GM19324 (cell line): ENCODE measurements around the gene DNAH7.
"Not testable (repeated sequence)": the region's sequence is repeated elsewhere in the genome, so short reads cannot be mapped to it uniquely, and the experiment has no call there.

Experiments
- ATAC-seq: cut with Tn5 transposase; IDR thresholded peaks from one replicate; pipeline ENCODE4 v1.9.1; 2021; ENCODE audit warnings: mild to moderate bottlenecking, moderate library complexity; ENCODE audit not compliant: unreplicated experiment, low FRiP score

DNAH7 gene

DNA sequence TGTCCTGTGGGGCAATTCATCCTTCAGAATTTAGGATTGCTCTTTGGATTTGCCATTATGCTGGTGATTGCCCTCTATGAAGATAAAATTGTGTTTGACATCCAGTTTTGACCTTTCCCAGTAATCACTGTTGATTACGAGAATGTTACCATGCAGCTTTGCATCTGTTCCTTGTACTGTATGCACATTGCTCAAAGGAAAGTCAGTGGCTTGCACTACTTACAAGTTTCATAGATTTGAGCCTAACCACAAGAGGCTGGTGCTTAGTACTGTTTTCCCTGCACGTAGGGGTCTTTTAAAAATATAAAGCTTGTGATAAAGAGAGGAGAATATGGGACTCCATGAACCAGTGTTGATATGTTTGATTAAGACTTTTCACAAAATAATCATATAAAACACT, 333.7 kb downstream of the DNAH7 start:
- ATAC-seq: no peak

DNA sequence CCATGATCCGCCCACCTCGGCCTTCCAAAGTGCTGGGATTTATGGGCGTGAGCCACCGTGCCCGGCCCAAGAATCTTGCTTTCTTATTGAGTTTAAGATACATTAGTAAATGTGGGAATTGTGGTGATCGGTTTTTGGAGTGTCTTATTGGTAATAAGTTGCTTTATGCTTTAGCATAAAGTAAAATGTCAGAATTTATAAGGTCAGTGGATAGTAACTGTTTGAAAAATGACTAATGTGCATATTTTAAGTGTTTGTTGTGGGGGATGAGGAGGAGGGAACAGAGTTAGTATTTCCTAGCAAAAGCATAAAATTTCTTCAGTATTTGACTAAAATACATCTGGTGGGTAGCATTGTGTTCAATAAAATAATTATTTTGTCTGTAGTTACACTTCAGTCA, 334.2 kb downstream of the DNAH7 start:
- ATAC-seq: no peak

DNA sequence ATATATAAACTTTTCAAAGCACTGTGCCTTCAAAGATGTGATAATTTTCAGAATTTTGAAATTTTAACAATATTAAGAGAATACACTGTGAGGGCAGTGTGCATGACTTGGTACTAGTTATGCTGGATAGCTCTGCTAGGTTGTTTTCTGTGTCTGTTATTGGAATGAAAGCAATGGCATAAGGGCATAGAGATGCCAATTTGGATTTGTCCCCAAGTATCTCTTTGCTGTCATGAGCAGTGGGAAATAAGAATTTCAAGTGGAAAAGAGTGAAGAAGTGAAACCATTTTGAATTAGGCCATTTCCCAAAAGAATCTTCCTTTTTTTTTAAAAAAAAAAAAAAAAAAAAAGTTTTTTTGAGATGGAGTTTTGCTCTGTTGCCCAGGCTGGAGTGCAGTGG, 334.8 kb downstream of the DNAH7 start:
- ATAC-seq: no peak

DNA sequence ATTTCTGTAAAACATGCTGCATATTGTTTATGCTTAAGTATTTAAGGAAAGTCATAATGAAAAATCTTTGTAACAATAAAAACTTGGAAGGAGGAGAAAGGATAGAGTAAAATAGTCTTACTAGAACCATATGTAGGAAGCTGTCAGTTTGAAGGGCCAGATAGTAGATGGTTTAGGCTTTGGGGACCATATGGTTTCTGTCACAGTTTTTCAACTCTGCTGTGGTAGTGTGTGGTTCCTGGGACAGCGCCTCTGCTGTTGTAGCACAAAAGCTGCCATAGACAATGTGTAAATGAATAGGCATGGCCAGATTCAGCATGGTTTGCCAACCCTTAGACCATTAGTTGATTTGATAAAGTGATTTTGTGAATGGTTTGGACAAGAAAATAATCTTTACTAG, 336.1 kb downstream of the DNAH7 start:
- no peak for ATAC-seq

DNA sequence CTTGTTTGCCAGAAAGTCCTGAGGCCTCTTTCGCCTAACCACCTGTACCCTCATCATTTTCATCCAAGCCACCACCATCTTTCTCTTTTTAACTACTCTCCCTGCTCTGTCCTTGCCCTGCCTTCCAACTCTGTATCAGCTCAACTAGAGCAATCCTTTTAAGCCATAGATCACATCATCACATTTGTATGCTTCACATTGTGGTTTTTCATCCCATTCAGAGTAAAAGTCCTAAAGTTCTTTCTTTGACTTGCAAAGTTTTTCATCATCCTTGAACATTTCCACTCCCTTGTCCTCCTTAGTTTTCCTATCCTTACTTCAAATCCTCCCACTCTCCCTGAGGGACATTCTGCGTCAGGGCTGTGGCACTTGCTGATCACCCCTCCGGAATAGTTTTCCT, 337.7 kb downstream of the DNAH7 start:
- ATAC-seq: no peak

DNA sequence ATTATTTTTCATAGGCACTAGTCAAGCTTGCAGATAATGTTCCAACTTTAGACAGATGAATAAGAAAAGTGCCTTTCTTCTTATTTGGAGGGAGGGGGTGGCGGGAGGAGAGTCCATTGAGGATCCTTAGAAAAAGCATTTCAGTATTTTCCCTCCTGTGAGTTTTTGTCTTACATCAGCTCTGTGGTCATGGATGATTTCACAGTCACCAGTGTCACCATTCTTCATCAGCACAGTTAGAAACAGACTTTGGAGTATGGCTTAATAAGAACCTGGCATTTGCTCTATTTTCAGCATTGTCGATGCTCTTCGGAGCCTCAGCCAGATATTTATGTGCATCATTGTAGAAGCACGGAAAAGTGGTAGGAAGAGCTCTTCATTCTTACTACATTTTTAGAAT, 341.5 kb downstream of the DNAH7 start:
- ATAC-seq: no peak

DNA sequence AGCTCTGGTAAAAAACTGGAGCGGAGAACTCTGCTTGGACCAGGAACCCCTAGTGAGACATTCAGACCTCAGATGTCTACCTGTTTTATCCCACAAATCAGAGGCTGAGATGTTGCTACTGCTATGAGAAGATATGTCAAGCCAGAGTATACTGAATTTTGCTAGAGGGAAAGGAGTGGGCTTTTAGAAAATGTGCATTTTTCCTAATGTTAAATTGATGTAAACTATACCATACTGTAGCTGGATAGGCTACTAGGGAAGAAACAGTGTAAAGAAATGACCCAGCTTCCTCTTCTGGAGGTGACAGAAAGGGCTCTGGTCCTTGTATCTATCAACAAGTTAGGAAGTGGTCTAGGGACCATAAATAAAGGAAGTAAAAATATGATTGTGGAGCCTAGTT, 346.6 kb downstream of the DNAH7 start:
- ATAC-seq: no peak

DNA sequence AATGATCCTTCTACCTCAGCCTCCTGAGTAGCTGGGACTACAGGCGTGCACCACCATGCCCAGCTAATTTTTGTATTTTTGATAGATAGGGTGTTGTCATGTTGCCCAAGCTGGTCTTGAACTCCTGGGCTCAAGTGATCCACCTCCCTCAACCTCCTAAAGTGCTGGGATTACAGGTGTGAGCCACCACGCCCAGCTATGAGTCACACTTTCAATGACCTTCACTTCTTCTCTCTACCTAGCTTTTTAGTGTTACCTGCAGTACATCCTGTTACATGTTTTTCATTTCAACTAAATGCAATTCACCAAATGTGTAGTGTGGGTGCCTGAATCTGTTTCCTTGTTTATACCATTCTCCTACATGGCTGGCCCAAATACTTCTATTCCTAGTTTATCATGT, 347.6 kb downstream of the DNAH7 start:
- ATAC-seq: no peak

DNA sequence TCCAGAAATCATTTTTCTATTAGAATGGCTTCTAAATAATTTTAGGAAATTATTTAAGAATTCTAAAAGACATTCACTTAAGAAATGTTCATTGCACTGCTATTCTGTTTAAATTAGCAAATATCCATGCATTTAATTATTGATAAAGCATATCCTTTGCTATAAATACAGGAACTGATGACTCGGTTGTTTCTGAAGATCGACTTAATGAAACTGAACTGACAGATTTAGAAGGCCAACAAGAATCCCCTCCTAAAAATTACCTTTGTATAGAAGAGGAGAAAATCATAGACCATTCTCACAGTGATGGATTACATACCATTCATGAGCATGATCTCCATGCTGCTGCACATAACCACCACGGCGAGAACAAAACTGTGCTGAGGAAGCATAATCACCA, 352.2 kb downstream of the DNAH7 start:
- no peak for ATAC-seq

DNA sequence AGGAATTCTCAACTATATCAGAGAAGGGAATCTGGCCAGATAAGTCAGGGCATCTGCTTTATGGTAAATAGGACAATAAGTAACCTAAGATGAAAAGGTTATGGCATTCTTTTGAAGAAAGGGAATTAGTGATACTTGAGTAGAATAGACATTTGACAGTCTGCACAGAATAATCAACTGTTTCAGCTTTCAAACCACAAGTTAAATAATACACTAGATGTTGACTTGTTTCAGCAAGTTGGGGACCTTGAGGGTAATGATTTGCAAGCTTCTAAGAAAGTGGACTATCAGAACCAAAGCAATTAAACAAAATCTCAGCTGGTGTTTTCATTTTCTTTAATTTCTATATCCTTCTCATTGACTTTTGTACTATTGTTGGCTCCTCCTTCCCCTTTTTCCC, 357.2 kb downstream of the DNAH7 start:
- peak; percentile 74 for ATAC-seq

DNA sequence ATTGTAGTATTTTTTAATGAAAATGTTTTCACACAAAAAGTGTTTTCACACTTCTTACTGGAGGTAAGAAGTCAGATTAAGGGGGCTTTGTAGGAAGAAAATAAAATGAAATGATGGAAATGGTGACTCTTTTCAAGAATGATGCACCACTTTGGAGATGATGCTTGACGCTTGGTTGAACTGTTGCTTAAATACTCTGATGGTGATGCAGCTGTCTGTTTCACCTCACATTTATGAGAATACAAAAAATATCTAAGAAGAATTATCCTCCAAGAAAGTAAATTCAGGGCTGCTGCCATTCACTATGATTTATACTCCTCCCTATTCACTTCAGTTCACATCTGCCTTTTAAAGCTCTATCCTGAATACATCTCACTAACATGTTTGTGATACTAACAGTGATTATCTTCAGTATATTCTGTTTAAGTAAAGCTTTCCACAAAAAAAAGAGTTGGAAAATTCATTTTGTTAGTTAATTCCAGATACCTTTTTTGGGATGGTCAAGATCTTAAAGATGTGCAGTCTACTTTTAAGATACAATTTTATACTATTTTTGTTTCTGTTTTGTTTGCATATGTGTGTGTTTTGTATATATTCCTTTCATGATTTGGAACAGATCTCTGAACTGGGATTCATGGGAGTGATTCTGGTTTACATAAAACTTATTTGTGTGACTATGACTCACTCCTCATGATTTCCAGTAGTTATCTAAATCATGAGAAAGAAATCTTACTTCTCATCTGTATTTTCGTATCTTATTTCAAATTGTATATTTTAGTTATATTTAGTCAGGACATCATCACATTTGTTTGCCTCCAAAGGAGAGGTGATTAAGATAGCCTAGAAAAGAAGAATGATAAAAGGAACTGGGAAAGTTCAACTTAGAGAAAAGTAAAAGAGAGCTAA, 358.5 kb downstream of the DNAH7 start:
- ATAC-seq: no peak

DNA sequence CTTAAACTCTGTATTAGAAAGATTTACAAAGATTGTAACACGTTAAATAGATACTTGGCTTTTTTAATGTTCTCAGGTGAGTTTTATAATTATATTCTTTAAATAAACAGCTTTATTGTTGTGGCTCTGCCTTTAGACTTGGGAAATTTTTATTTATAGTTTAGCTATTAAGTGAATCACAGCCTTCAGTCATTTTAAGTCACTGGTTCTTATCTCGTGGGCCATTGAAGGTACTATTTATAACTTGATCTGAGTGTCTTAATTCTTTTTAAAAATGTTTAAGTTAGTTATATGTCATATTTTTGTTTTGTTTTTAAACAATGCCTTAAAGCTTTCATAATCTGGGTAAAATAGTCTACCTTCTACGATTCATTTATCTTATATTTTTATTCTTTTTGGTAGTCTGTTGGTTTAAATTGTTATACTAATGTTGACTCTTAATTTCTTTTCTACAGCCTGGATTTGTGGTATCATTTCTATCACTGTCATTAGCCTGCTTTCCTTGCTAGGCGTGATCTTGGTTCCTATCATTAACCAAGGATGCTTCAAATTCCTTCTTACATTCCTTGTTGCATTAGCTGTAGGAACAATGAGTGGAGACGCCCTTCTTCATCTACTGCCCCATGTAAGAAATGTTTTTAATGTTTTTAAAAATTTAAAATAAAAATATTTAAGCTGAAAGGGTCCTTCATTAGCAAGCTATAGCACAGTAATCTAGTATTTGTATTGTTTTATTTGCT, 362.3 kb downstream of the DNAH7 start:
- ATAC-seq: no peak

DNA sequence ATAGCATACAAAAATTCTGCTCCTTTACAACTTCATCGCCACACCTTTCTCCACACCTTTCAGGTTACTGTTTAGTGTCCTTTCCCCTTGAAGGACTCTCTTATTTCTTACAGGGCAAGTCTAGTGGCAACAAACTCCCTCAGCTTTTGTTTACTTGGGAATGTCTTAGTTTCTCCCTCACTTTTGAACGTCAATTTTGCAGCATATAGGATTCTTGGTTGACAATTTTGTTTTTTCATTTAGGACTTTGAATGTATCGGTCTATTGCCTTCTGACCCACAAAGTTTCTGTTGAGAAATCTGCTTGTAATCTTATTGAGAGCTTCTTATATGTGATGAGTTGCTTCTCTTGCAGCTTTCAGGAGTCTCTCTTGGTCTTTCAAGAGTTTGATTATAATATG, 368.2 kb downstream of the DNAH7 start:
- ATAC-seq: no peak

DNA sequence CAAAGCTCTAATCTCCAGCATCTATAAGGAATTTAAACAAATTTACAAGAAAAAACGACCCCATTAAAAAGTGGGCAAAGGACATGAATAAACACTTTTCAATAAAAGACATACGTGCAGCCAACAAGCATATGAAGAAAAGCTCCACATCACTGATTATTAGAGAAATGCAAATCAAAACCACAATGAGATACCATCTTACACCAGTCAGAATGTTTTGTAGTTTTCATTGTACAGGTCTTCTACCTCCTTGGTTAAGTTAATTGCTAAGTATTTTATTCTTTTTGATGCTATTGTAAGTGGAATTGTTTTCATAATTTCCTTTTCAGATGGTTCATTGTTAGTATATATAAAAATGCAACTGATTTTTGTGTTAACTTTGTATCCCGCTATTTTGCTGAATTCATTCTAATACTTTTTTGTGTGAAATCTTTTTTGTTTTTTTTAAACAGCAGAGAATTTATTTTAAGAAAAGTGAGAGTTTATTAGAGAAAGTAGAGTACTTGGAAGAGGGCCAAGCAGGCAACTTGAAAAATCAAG, 370.9 kb downstream of the DNAH7 start:
- no peak for ATAC-seq

DNA sequence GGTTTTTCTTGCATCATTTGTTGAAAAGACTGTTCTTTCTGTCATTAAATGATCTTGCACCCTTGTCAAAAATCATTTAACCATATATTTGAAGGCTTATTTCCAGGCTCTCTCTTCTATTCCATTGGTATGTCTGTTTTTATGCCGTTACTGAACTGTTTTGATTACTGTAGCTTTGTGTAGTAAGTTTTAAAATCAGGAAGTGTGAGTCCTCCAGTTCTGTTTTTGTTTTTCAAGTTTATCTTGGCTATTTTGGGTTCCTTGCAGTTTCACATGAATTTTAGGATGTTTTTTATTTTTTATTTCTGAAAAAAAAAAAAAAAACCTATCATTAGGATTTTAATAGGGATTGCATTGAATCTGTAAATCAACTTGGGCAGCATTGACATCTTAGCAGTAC, 372.6 kb downstream of the DNAH7 start:
- ATAC-seq: no peak

DNA sequence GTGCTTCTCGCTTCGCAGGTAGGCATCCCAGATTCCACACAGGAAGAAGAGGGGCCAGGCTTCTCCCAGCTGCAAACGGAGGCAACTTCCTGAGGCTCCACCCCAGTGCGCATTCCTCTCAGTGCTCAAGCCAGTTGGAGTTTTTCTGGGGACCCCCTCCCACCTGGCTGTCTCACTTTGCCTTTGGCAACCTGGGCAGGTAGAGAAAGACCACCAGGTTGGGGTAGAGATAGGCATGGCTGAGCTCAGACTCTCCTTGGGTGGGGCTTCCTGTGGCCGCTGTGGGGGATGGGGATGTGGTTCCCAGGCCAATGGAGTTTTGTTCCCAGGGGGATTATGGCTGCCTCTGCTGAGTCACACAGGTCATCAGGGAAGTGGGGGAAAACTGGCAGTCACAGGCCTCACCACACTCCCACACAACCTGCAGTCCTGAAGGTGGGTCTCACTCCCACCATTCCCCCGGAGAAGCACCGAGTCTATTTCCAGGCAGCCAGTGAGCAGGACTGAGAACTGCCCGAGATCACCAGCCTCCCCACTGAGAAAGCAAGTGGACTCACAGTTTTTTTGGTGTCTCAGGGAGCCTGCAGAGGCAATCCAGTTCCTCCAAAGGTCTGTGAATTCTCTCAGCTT, 373.5 kb downstream of the DNAH7 start:
- ATAC-seq: no peak

DNA sequence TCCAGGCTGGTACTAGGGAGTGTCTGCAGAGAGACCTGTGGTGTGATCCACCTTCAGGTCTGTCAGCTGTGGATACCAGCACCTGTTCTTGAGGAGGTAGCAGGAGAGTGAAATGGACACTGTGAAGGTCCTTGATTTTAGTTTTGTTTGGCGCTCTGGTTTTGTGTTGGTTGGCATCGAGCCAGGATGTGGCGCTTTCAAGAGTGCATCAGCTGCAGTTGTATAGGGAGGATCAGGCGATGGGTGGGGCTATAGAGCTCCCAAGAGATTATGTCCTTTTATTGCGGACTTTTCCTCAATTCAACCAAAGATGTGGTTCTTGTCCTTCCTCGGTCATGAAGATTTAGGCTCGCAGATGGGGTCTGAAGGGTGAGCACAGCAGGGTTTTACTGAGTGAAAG, 374.1 kb downstream of the DNAH7 start:
- ATAC-seq: no peak

DNA sequence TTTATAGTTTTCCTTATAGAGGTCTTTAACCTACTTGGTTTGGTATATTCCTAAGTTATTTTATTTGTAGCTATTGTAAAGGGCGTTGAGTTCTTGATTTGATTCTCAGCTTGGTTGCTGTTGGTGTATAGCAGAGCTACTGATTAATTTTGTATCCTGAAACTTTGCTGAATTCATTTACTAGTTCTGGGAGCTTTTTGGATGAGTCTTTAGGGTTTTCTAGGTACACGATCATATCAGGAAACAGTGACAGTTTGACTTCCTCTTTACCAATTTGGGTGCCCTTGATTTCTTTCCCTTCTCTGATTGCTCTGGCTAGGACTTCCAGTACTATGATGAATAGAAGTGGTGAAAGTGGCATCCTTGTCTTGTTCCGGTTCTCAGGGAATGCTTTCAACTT, 376.1 kb downstream of the DNAH7 start:
- not testable (repeated sequence) for ATAC-seq
